ENCODE measurements around the gene KAT2A. TPM values are rescaled to one million over a fixed set of nuclear protein-coding genes. Genes with fewer than 3 reads are reported as not detected.

KAT2A gene
- total and polyA plus RNA-seq, 11 donors = 6.9 to 33.0 (median 15.3) TPM

DNA sequence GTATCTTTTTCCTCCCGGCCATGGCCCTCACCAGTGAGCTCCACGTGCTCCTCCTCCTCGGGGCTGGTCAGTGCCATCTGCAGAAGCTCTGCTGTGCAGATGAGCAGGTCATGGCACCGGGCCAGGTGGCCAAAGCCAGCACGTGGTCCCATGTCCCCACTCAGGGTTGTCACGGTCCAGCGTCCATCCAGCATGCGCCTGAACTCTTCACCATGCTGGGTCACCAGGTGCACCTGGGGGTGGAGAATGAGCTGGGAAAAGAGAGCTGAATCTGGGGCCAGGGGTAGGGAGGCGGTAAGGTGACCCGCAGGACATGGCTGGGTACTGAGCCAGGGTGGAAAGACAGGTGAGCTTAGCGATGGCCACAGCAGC is 9.9 kb downstream of the KAT2A start:
- 81 to 90% (median 88%) methylated on average over 11 of the region's 11 CpGs for WGBS, 4 donors
- no peak for DNase-seq
- Histone ChIP-seq H3K4me3 (peak overlapping the region in 7 of 12 donors; percentile 57 to 82 (median 68)), H3K27me3 (no peaks in the 10 kb centered on the region), H3K36me3 (peaks cover 0 to 58% (median 13%) of the 10 kb centered on the region in 9 donors), H3K27ac (peak overlapping the region in 8 of 12 donors; percentile 83 to 93 (median 92)), H3K4me1 (peaks cover 0 to 28% (median 16%) of the 10 kb centered on the region in 12 donors), H3K9me3 (no peaks in the 10 kb centered on the region)
- TF ChIP-seq POLR2A (IDR thresholded peaks at IDR 0.05) (no peak), CTCF (IDR thresholded peaks at IDR 0.05) (no peak)
- intact Hi-C loops (cut with DNase I) = loop anchor here in 3 of 10 donors (2.0 to 10.0 kb wide), 3 partner anchors 44 to 148 kb away; no protein-coding TSS in a partner anchor
- no peak for ATAC-seq

DNA sequence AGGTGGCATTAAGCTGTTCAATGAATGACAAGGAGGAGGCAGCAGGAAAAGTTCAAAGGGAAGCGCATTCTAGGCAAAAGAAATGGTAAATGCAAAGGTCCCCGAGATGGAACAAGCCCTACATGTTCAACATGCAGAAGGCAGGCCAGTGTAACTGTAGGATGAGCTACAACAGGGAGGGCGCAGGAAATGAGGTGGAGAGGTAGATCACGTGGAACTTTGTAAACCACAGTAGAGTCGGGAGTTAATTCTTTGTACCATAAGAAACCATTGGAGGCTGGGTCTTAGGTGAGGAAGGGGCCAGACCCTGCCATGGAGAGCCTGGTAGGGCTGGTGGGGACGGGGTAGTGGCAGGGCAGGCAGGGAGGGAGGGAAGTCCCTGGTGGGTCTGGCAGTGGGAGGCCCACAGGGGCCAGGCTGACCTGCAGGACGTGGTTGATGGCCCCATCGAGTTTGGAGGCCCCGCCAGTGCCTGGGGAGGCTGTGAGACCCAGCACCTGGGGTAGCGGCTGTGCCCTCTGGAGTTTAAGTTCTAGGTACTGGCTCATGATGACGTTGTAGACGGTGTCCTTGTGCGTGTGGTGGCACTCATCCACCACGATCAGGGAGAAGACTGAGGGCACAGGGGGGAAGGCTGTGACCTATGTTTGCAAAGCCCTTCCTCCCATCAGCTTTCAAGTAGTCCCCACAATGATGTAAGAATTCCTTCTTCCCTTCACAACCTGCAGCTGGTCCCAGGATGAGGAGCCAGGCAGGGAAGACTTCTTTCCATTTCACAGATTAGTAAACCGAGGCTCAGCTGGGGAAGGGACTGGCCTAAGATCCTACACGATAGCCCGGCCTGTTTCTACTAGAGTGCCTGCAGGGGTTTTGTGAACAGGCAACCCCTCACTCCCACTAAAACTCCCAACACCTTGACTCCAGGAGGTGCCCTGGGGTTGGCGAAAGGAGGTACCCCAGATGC is 10.6 kb downstream of the KAT2A start:
- 90 to 93% (median 91%) methylated on average over 18 of the region's 18 CpGs for WGBS, 4 donors
- ATAC-seq (no peak), DNase-seq (peak in 1 of 5 donors; percentile 42)
- Histone ChIP-seq H3K4me3 (peak overlapping the region in 1 of 12 donors; percentile 82), H3K4me1 (peaks cover 0 to 28% (median 16%) of the 10 kb centered on the region in 12 donors), H3K36me3 (peaks cover 0 to 57% (median 8%) of the 10 kb centered on the region in 9 donors), H3K9me3 (no peaks in the 10 kb centered on the region), H3K27ac (peak overlapping the region in 1 of 12 donors; percentile 92), H3K27me3 (no peaks in the 10 kb centered on the region)
- no peak for TF ChIP-seq CTCF (IDR thresholded peaks at IDR 0.05)
- TF ChIP-seq POLR2A (IDR thresholded peaks at IDR 0.05) = no peak
- intact Hi-C loops (cut with DNase I) = loop anchor here in 3 of 10 donors (2.0 to 10.0 kb wide), 3 partner anchors 43 to 148 kb away; no protein-coding TSS in a partner anchor

DNA sequence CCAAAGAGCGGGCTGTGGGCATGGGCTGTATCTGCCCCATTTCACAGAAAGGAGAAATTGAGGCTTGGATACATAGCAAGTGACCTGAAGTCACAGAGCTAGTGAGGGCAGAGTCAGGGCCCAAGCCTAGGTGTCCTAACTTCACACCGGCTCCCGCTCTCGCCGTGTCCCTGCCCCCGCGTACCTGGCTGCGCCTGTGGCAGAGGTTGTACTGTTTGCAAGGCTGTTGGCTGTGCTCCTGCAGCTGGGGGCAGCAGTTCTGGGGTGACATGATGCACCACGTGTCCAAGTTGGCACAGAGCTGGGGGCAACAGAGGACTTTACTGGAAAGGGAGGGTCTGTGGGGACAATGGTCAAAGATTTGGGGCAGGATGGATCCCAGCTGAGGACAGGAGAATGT is 12.1 kb downstream of the KAT2A start:
- no peak for ATAC-seq
- H3K9me3 ChIP-seq = no peaks in the 10 kb centered on the region
- peak in 1 of 5 donors; percentile 37 for DNase-seq
- intact Hi-C loops (cut with DNase I) = no loop called here
- TF ChIP-seq CTCF (IDR thresholded peaks at IDR 0.05) (no peak), POLR2A (IDR thresholded peaks at IDR 0.05) (no peak)
- H3K27ac ChIP-seq = no peak overlapping the region
- H3K36me3 ChIP-seq = peaks cover 0 to 64% (median 5%) of the 10 kb centered on the region in 9 donors
- H3K27me3 ChIP-seq = no peaks in the 10 kb centered on the region
- no peak overlapping the region for H3K4me3 ChIP-seq
- WGBS, 4 donors = 90 to 95% (median 94%) methylated on average over 8 to 9 of the region's 9 CpGs
- H3K4me1 ChIP-seq = peaks cover 0 to 28% (median 16%) of the 10 kb centered on the region in 12 donors
